Activated naive CD8-positive, alpha-beta T cell (primary cell): ENCODE measurements around the gene SHANK2.
"Not testable (repeated sequence)": the region's sequence is repeated elsewhere in the genome, so short reads cannot be mapped to it uniquely, and the experiment has no call there.

ENCODE experiments used
- H3K27ac Mint-ChIP-seq: one replicate; pipeline ENCODE4 v1.8.0; 2021; ENCODE audit warnings: mixed read lengths
- H3K27me3 Mint-ChIP-seq: one replicate; pipeline ENCODE4 v1.8.0; 2021; ENCODE audit warnings: mixed read lengths
- H3K36me3 Mint-ChIP-seq: one replicate; pipeline ENCODE4 v1.8.0; 2021; ENCODE audit warnings: mixed read lengths
- H3K4me1 Mint-ChIP-seq: one replicate; pipeline ENCODE4 v1.8.0; 2021; ENCODE audit warnings: low read depth, mixed read lengths
- H3K4me3 Mint-ChIP-seq: one replicate; pipeline ENCODE4 v1.8.0; 2021; ENCODE audit warnings: mild to moderate bottlenecking, mixed read lengths
- H3K9me3 Mint-ChIP-seq: one replicate; pipeline ENCODE4 v1.8.0; 2021; ENCODE audit warnings: low read depth, mixed read lengths

The SHANK2 gene

GRCh38 chr11:71241721-71242259, 10.6 kb downstream of the SHANK2 start:
- no peak overlapping the region for H3K4me3 Mint-ChIP-seq
- H3K36me3 Mint-ChIP-seq, result no peaks in the 10 kb centered on the region
- no peaks in the 10 kb centered on the region for H3K4me1 Mint-ChIP-seq
- peaks cover 9% of the 10 kb centered on the region for H3K27me3 Mint-ChIP-seq
- no peaks in the 10 kb centered on the region for H3K9me3 Mint-ChIP-seq
- no peak overlapping the region for H3K27ac Mint-ChIP-seq

GRCh38 chr11:71240865-71241691, 11.3 kb downstream of the SHANK2 start:
- Mint-ChIP-seq H3K9me3 (no peaks in the 10 kb centered on the region), H3K27me3 (peaks cover 9% of the 10 kb centered on the region), H3K4me3 (no peak overlapping the region), H3K36me3 (no peaks in the 10 kb centered on the region), H3K4me1 (no peaks in the 10 kb centered on the region), H3K27ac (no peak overlapping the region)

- no peak overlapping the region for H3K4me3 Mint-ChIP-seq
- H3K9me3 Mint-ChIP-seq, result no peaks in the 10 kb centered on the region
- no peaks in the 10 kb centered on the region for H3K4me1 Mint-ChIP-seq
- H3K36me3 Mint-ChIP-seq, result no peaks in the 10 kb centered on the region
- no peak overlapping the region for H3K27ac Mint-ChIP-seq
- H3K27me3 Mint-ChIP-seq, result peaks cover 9% of the 10 kb centered on the region
Measured at GRCh38 chr11:71240061-71240690, 12.2 kb downstream of the SHANK2 start.

GRCh38 chr11:71239581-71239980, 12.8 kb downstream of the SHANK2 start:
- Mint-ChIP-seq H3K27me3 (peaks cover 9% of the 10 kb centered on the region), H3K4me3 (no peak overlapping the region), H3K27ac (no peak overlapping the region), H3K9me3 (no peaks in the 10 kb centered on the region), H3K36me3 (no peaks in the 10 kb centered on the region), H3K4me1 (no peaks in the 10 kb centered on the region)

DNA sequence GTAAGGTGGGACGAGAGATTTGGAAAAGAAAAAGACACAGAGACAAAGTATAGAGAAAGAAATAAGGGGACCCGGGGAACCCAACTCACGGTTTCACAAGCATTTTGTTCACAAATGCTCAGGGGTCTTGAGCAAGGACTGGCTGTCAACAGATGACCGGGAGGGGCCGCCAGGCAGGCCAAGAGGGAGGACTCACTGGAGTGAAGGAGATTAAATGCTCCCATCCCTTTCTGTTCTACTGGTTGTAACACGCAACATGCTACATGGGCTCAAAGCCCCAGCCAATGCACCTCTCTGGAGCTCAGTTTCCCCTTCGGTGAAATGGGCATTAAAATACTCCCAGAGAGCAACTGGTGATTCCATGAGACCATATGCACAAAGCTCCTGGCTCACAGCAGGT, 13.4 kb downstream of the SHANK2 start:
- H3K4me1 Mint-ChIP-seq, result no peaks in the 10 kb centered on the region
- no peak overlapping the region for H3K27ac Mint-ChIP-seq
- H3K9me3 Mint-ChIP-seq, result no peaks in the 10 kb centered on the region
- H3K36me3 Mint-ChIP-seq, result no peaks in the 10 kb centered on the region
- peaks cover 9% of the 10 kb centered on the region for H3K27me3 Mint-ChIP-seq
- H3K4me3 Mint-ChIP-seq, result no peak overlapping the region

DNA sequence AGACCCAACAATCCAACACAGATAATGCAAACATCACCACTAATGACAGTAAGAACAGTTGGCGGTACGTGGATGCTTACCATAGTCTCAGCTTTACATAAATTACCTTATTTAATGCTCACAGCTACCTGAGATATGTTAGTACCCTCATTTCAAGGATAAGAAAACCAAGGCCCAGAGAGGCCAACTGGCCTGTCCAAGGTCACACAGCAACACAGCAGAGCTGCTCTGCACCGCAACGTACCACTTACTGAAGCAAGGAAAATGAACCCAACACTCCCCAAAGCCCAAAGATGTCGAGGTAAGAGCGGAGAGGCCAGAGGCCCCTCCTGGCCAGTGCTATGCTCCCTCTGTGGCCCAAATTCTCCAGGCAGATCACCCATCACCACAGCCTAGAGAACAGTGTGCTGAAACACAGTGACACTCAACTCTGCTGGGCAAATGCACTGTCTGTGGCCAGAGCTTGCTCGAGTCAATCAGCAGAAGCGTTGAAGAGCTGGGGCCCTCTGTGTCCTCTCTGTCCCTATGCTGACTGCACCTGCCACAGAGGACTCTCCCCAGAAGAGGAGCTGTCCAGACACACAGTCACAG, 14.0 kb downstream of the SHANK2 start:
- H3K4me1 Mint-ChIP-seq, result no peaks in the 10 kb centered on the region
- peaks cover 9% of the 10 kb centered on the region for H3K27me3 Mint-ChIP-seq
- no peaks in the 10 kb centered on the region for H3K36me3 Mint-ChIP-seq
- no peak overlapping the region for H3K4me3 Mint-ChIP-seq
- H3K9me3 Mint-ChIP-seq, result no peaks in the 10 kb centered on the region
- H3K27ac Mint-ChIP-seq, result no peak overlapping the region

DNA sequence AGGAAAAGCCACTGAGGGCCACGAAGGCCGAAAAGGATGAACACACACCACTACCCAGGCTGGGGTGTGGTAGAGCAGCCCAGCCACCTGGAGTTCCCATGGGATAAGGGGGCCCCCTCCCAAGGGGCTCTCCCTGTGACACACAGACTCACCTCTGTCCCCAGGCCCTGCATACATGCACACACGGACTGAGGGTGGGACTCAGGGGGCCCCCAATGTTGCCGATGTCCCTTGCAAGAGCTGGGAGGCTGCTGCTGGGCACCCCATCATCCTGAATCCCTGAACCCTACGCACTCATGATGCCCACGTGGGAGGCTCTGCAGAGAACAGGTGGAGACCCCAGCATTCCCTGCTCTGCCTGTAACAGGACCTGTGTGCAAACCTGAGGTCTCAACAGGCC, 14.5 kb downstream of the SHANK2 start:
- Mint-ChIP-seq H3K9me3 (no peaks in the 10 kb centered on the region), H3K27ac (no peak overlapping the region), H3K4me3 (no peak overlapping the region), H3K27me3 (peaks cover 9% of the 10 kb centered on the region), H3K36me3 (no peaks in the 10 kb centered on the region), H3K4me1 (no peaks in the 10 kb centered on the region)

DNA sequence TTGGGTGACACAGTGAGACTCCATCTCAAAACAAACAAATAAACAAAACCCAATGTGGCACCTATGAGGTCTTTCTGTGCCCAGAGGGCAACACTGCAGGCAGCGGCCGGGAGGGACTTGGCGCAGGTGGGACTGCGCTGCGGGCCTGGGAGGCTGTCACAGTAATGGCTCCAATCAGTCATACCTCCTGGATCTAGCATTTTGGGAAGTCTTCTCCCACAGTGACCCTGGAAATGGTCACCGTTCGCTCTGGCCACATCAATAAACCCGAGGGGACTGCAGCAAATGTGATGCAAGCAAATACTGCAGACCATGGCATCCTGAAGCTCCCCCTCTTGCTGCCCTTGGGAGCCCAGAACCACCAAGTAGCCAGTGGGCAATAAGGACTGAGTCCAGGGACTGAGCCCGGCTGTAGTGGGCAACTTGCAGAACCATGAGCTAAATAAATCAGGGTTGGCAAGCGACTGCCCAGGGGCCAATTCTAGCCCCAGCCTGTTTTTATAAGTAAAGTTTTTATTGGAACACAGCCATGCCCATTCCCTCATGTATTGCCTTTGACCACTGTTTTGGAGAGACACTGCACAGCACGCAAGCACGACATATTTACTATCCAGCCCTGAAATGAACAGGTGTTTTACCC, 15.4 kb downstream of the SHANK2 start:
- Mint-ChIP-seq H3K9me3 (no peaks in the 10 kb centered on the region), H3K4me1 (no peaks in the 10 kb centered on the region), H3K27me3 (peaks cover 9% of the 10 kb centered on the region), H3K4me3 (no peak overlapping the region), H3K36me3 (no peaks in the 10 kb centered on the region), H3K27ac (no peak overlapping the region)

DNA sequence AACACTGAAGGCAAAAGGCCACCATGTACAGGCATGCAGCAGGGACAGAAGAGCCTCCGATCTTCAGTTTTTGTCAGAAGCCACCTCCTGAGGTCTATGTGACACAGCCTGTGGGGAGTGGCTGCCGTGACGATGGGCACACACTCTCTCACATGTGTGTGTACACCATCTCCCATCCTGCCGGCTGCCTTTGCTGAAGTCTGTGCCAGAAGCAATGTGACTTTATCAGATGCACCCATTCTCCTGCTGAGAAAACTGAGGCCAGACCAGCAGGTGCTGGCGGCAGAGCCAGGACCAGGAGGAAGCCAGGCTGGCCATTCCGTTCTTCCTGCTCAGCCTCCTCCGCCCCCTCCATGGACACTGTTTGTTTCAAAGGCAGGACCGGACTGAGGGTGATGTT, 16.7 kb downstream of the SHANK2 start:
- Mint-ChIP-seq H3K27me3 (peaks cover 6% of the 10 kb centered on the region), H3K9me3 (no peaks in the 10 kb centered on the region), H3K4me3 (no peak overlapping the region), H3K36me3 (no peaks in the 10 kb centered on the region), H3K27ac (no peak overlapping the region), H3K4me1 (no peaks in the 10 kb centered on the region)

DNA sequence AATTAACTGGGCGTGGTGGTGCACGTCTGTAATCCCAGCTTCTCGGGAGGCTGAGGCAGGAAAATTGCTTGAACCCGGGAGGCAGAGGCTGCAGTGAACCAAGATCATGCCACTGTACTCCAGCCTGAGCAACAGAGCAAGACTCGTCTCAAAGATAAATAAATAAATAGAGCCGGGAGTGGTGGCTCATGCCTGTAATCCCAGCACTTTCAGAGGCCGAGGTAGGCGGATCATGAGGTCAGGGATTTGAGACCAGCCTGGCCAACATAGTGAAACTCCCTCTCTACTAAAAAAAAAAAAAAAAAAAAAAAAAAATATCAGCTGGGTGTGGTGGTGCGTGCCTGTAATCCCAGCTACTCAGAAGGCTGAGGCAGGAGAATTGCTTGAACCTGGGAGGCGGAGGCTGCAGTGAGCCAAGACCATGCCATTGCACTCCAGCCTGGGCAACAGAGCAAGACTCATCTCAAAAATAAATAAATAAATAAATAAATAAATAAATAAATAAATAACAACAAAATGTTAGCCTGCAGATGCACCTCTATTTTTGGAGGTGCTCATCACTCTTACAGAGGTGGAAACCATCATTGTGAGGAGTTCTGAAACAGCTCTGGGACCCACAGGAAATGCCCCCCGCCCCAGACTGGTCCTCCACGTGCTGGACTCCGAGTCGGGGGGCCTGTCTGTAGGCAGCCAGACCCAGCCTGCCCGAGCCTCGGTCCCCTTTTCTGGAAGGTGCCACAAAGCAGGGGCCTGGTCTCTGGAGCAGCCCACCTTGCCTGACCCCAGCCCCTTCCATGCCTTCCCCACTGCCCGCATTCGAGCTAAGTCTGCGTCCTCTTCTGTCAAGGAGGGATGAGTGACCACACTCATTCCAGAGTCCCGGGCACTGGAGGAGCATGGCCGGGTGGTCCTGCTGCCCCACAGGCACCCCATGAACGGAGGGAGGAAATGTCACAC, 18.2 kb downstream of the SHANK2 start:
- H3K36me3 Mint-ChIP-seq, H3K4me3 Mint-ChIP-seq, H3K9me3 Mint-ChIP-seq, H3K27me3 Mint-ChIP-seq, H3K27ac Mint-ChIP-seq, H3K4me1 Mint-ChIP-seq: not testable (repeated sequence)

GRCh38 chr11:71232364-71232763, 20.0 kb downstream of the SHANK2 start:
- Mint-ChIP-seq H3K36me3 (no peaks in the 10 kb centered on the region), H3K27me3 (peaks cover under 1% of the 10 kb centered on the region), H3K9me3 (peaks cover 5% of the 10 kb centered on the region), H3K4me3 (no peak overlapping the region), H3K27ac (no peak overlapping the region), H3K4me1 (no peaks in the 10 kb centered on the region)

- Mint-ChIP-seq H3K4me1 (no peaks in the 10 kb centered on the region), H3K9me3 (peaks cover 18% of the 10 kb centered on the region), H3K27ac (no peak overlapping the region), H3K27me3 (peaks cover 1% of the 10 kb centered on the region), H3K36me3 (no peaks in the 10 kb centered on the region), H3K4me3 (no peak overlapping the region)
Measured at GRCh38 chr11:71228961-71229360, 23.4 kb downstream of the SHANK2 start.

- Mint-ChIP-seq H3K36me3 (no peaks in the 10 kb centered on the region), H3K27me3 (peaks cover 1% of the 10 kb centered on the region), H3K9me3 (peaks cover 18% of the 10 kb centered on the region), H3K4me1 (no peaks in the 10 kb centered on the region), H3K4me3 (no peak overlapping the region), H3K27ac (no peak overlapping the region)
Measured at GRCh38 chr11:71227058-71227659, 25.2 kb downstream of the SHANK2 start.
